Gastroesophageal sphincter (tissue), 3 donors: Measurements from ENCODE around the gene GPR132.

ENCODE experiments used
- EP300 ChIP-seq: sonication (generic); formaldehyde crosslinking; IDR thresholded peaks from one replicate; pipeline ENCODE4 v1.6.1; 2017; ENCODE audit warnings: antibody characterized with exemption, mild to moderate bottlenecking
- POLR2AphosphoS5 ChIP-seq: sonication (generic); formaldehyde crosslinking; IDR thresholded peaks from one replicate; pipeline ENCODE4 v1.6.1; 2017; ENCODE audit warnings: antibody characterized with exemption
- TF ChIP-seq, protein P1 (sequence below), 4 experiments: fragments of 200-600 bp in 2 of 4; fragments of 450-650 bp in 2 of 4; sonication (generic) in 1 of 4; IDR thresholded peaks; one replicate each; pipeline ENCODE4 v1.5.1; 2017 to 2019; ENCODE audit warnings: antibody characterized with exemption in 4 of 4, mild to moderate bottlenecking in 2 of 4, moderate library complexity in 2 of 4

DNA sequence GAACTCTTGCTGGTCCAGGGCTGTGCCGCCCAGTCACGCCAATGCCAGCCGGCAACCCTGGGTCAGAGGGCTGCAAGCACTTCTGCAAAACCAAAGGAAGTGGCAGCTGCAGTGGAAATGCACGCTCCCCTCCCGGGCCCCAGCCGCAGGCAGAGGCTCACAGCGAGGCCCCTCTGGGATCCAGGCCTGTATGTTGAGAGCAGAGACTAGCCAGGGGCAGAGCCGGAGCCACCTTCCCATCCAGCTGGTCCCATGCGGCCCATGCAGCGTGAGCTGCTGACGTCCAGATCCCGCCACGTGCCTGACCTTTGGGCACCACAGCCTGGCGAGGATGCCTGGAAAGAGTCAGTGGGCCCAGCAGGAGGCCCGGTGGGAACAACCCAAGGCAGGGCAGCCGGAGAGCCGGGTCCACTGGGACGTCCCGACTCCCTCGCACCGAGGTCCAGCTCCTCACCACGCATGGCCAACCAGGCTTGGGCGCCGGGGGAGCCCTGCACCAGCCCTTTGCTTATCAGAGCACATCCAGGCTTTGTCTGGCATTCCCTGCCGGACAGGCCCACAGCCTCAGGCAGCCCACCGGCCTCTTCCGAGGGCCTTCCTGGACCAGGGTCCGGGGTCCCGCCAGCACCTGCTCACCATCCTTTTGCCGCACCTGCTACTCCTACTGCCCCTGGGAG lies 4.3 kb downstream of the GPR132 start:
- no peak for TF ChIP-seq EP300
- no peak for TF ChIP-seq POLR2AphosphoS5
- TF ChIP-seq, protein P1, sequence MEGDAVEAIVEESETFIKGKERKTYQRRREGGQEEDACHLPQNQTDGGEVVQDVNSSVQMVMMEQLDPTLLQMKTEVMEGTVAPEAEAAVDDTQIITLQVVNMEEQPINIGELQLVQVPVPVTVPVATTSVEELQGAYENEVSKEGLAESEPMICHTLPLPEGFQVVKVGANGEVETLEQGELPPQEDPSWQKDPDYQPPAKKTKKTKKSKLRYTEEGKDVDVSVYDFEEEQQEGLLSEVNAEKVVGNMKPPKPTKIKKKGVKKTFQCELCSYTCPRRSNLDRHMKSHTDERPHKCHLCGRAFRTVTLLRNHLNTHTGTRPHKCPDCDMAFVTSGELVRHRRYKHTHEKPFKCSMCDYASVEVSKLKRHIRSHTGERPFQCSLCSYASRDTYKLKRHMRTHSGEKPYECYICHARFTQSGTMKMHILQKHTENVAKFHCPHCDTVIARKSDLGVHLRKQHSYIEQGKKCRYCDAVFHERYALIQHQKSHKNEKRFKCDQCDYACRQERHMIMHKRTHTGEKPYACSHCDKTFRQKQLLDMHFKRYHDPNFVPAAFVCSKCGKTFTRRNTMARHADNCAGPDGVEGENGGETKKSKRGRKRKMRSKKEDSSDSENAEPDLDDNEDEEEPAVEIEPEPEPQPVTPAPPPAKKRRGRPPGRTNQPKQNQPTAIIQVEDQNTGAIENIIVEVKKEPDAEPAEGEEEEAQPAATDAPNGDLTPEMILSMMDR (IDR thresholded peaks at IDR 0.05): no peak
